ENCODE data around the gene KREMEN1.

The KREMEN1 gene

GRCh38 chr22:29206372-29207242 lies 133.8 kb downstream of the KREMEN1 start:
- TF ChIP-seq, protein P1, sequence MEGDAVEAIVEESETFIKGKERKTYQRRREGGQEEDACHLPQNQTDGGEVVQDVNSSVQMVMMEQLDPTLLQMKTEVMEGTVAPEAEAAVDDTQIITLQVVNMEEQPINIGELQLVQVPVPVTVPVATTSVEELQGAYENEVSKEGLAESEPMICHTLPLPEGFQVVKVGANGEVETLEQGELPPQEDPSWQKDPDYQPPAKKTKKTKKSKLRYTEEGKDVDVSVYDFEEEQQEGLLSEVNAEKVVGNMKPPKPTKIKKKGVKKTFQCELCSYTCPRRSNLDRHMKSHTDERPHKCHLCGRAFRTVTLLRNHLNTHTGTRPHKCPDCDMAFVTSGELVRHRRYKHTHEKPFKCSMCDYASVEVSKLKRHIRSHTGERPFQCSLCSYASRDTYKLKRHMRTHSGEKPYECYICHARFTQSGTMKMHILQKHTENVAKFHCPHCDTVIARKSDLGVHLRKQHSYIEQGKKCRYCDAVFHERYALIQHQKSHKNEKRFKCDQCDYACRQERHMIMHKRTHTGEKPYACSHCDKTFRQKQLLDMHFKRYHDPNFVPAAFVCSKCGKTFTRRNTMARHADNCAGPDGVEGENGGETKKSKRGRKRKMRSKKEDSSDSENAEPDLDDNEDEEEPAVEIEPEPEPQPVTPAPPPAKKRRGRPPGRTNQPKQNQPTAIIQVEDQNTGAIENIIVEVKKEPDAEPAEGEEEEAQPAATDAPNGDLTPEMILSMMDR (IDR thresholded peaks at IDR 0.05; ENCODE audit: insufficient read depth, low read depth, low read length, missing control alignments): no peak
- H3K4me3 ChIP-seq (ENCODE audit: low read depth, low read length): peak overlapping the region; percentile 61
- no peak for DNase-seq (ENCODE audit: low read depth)

GRCh38 chr22:29207243-29207550 lies 134.4 kb downstream of the KREMEN1 start:
- no peak for DNase-seq (ENCODE audit: low read depth)
- TF ChIP-seq, protein P1 (IDR thresholded peaks at IDR 0.05; ENCODE audit: insufficient read depth, low read depth, low read length, missing control alignments): no peak
- peak overlapping the region; percentile 61 for H3K4me3 ChIP-seq (ENCODE audit: low read depth, low read length)

- no peak for DNase-seq (ENCODE audit: low read depth)
- TF ChIP-seq, protein P1 (IDR thresholded peaks at IDR 0.05; ENCODE audit: insufficient read depth, low read depth, low read length, missing control alignments): no peak
- H3K4me3 ChIP-seq (ENCODE audit: low read depth, low read length): peak overlapping the region; percentile 61
These were observed 135.0 kb downstream of the KREMEN1 start for GRCh38 chr22:29207562-29208501.

- TF ChIP-seq, protein P1 (IDR thresholded peaks at IDR 0.05; ENCODE audit: insufficient read depth, low read depth, low read length, missing control alignments): peak; percentile 7
- H3K4me3 ChIP-seq (ENCODE audit: low read depth, low read length): peak overlapping the region; percentile 61
- DNase-seq (ENCODE audit: low read depth): no peak
These were observed 135.6 kb downstream of the KREMEN1 start for GRCh38 chr22:29208502-29208862.

DNA sequence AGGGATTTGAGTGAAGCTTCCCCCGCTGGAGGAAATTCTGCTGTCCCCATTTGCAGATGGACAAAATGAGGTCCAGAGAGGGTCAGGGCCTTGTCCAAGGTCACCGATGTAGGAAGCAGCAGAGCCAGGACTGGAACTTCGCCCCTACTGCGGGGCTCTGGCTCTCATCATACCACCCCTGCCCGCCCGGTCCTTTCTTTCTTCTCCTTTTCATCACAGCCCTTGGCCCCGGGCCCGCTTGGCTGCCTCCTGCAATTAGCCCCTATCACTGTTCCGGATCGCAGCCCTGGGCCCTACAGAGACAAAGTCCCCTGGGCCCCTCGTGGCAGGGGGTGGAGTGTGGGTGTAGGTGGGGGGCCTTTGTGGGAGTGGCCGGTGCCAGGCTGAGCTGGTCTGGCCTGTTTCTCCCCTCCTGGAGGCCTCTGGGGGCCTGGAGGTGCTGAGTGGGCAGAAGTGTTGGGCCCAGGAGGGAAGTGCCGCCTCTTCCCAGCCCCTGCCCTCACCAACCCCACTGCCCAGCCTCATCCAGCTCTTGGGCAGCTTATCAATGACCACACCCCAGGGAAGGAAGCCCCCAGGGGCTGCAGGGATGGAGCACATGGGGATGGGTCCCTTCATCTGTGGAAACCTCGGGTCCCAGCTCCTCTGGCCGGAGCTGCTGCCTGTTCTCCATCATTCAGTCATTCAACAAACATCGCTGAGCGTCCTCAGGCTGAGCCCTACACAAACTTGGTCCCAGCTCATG lies 136.2 kb downstream of the KREMEN1 start:
- peak overlapping the region; percentile 61 for H3K4me3 ChIP-seq (ENCODE audit: low read depth, low read length)
- no peak for DNase-seq (ENCODE audit: low read depth)
- TF ChIP-seq, protein P1 (IDR thresholded peaks at IDR 0.05; ENCODE audit: insufficient read depth, low read depth, low read length, missing control alignments): no peak

DNA sequence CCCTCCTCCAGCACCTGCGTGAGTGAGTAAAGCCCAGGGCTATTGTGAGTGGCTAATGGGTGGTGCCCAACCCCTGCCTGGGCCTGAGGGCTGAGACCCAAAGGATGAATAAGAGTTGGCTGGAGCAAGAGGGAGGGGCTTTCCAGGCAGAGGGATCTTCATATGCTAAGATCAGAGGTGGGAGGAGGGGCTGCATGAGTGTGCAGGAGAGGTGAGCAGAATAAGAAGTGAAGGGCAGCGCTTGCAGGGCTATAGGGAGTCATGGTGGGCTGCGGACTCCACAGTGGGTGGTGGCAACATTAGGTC lies 136.7 kb downstream of the KREMEN1 start:
- TF ChIP-seq, protein P1 (IDR thresholded peaks at IDR 0.05; ENCODE audit: insufficient read depth, low read depth, low read length, missing control alignments): no peak
- DNase-seq (ENCODE audit: low read depth): no peak
- H3K4me3 ChIP-seq (ENCODE audit: low read depth, low read length): no peak overlapping the region
